Upper lobe of left lung (tissue), 6 donors: ENCODE results near the gene BCAS1. TPM values are rescaled to one million over a fixed set of nuclear protein-coding genes. Genes with fewer than 3 reads are reported as not detected.

ENCODE experiments used
- ATAC-seq, 2 donors: fragments of 200-7000 bp; cut with Tn5 transposase; one replicate each; pipeline ENCODE4 v1.9.1; 2022; ENCODE audit warnings: mild to moderate bottlenecking in 2 of 2, moderate library complexity in 2 of 2; ENCODE audit not compliant: low FRiP score in 2 of 2
- DNase-seq, 2 donors: peaks; one replicate each; pipeline ENCODE4 v3.0.0-alpha.2; 2019 to 2020
- H3K27ac ChIP-seq, 4 donors: fragments of 200-600 bp; sonication (generic); one replicate each; pipeline ENCODE4 v1.5.1; 2016 to 2019
- H3K27me3 ChIP-seq, 4 donors: fragments of 200-600 bp; sonication (generic); one replicate each; pipeline ENCODE4 v1.5.1; 2017 to 2019
- H3K36me3 ChIP-seq, 4 donors: fragments of 200-600 bp; sonication (generic); one replicate each; pipeline ENCODE4 v1.5.1; 2016 to 2019
- H3K4me1 ChIP-seq, 4 donors: fragments of 200-600 bp; sonication (generic); one replicate each; pipeline ENCODE4 v1.5.1; 2018 to 2019
- H3K4me3 ChIP-seq, 4 donors: fragments of 200-600 bp; sonication (generic); one replicate each; pipeline ENCODE4 v1.5.1; 2017 to 2019; ENCODE audit warnings: mild to moderate bottlenecking in 2 of 4, moderate library complexity in 1 of 4
- H3K9me3 ChIP-seq, 4 donors: fragments of 200-600 bp; sonication (generic); one replicate each; pipeline ENCODE4 v1.5.1; 2018 to 2019
- CTCF ChIP-seq, 6 experiments: fragments of 450-650 bp in 4 of 6; fragments of 200-600 bp in 2 of 6; sonication (generic) in 2 of 6; IDR thresholded peaks; one replicate each; pipeline ENCODE4 v1.5.1; 2016 to 2019; ENCODE audit warnings: antibody characterized with exemption in 6 of 6
- EP300 ChIP-seq, 4 donors: sonication (generic); formaldehyde crosslinking; IDR thresholded peaks; one replicate each; pipeline ENCODE4 v1.5.1; 2017; ENCODE audit warnings: antibody characterized with exemption in 4 of 4, control low read depth in 2 of 4
- POLR2A ChIP-seq, 4 donors: fragments of 450-650 bp; IDR thresholded peaks; one replicate each; pipeline ENCODE4 v1.5.1; 2016 to 2017; ENCODE audit warnings: antibody characterized with exemption in 4 of 4, mild to moderate bottlenecking in 2 of 4
- POLR2AphosphoS5 ChIP-seq, 2 donors: sonication (generic); formaldehyde crosslinking; IDR thresholded peaks; one replicate each; pipeline ENCODE4 v1.5.1; 2017; ENCODE audit warnings: antibody characterized with exemption in 2 of 2
- WGBS, 2 donors: methylation state at CpG; one replicate each; pipeline ENCODE4 v1.1.5; 2017 to 2018; 5-methylcytosine and 5-hydroxymethylcytosine counted together
- total RNA-seq, 6 donors: library from RNA; depleted of rRNA in 4 of 6; stranded (reverse); fragments of >200 nt in 4 of 6; gene quantifications; one replicate each; pipeline versions ENCODE4 v1.1.0 to v1.2.1, GENCODE V29; 2016 to 2021
- donor health status: DM: no; HTN: no; CAD: no; lungs with moderate emphysema.
- donor health status: DM: no; HTN: yes; CAD: no; lungs with severe emphysema.

BCAS1 gene
- total RNA-seq, 6 donors from 2014 or later, result 0.74 to 11.2 (median 1.3) TPM

GRCh38 chr20:54068495-54068894 is 1.9 kb downstream of the BCAS1 start:
- ATAC-seq (no peak), DNase-seq (no peak)
- no peaks in the 10 kb centered on the region for H3K4me1 ChIP-seq
- no peaks in the 10 kb centered on the region for H3K9me3 ChIP-seq
- no peaks in the 10 kb centered on the region for H3K27me3 ChIP-seq
- no peak overlapping the region for H3K4me3 ChIP-seq
- no peaks in the 10 kb centered on the region for H3K36me3 ChIP-seq
- TF ChIP-seq POLR2A (IDR thresholded peaks at IDR 0.05) (no peak), POLR2AphosphoS5 (IDR thresholded peaks at IDR 0.05) (no peak), CTCF (IDR thresholded peaks at IDR 0.05) (no peak), EP300 (IDR thresholded peaks at IDR 0.05) (no peak)
- H3K27ac ChIP-seq, result peak overlapping the region in 2 of 4 donors; percentile 24 to 60
- 78 to 80% methylated on average over 5 of the region's 5 CpGs for WGBS, 2 donors

GRCh38 chr20:54067606-54068174 is 2.7 kb downstream of the BCAS1 start:
- ATAC-seq (peak; percentile 57 to 95), DNase-seq (peak; percentile 28 to 89)
- no peaks in the 10 kb centered on the region for H3K27me3 ChIP-seq
- H3K27ac ChIP-seq, result peak overlapping the region in 3 of 4 donors; percentile 24 to 60 (median 30)
- WGBS, 2 donors, result 40% methylated on average over 8 of the region's 8 CpGs
- TF ChIP-seq POLR2A (IDR thresholded peaks at IDR 0.05), result peak in 2 of 4 donors; percentile 11 to 25
- peak in 1 of 4 donors; percentile 62 for TF ChIP-seq EP300 (IDR thresholded peaks at IDR 0.05)
- peak in 1 of 2 donors; percentile 45 for TF ChIP-seq POLR2AphosphoS5 (IDR thresholded peaks at IDR 0.05)
- no peak for TF ChIP-seq CTCF (IDR thresholded peaks at IDR 0.05)
- H3K4me1 ChIP-seq, result no peaks in the 10 kb centered on the region
- no peaks in the 10 kb centered on the region for H3K36me3 ChIP-seq
- H3K4me3 ChIP-seq, result no peak overlapping the region
- H3K9me3 ChIP-seq, result no peaks in the 10 kb centered on the region

DNA sequence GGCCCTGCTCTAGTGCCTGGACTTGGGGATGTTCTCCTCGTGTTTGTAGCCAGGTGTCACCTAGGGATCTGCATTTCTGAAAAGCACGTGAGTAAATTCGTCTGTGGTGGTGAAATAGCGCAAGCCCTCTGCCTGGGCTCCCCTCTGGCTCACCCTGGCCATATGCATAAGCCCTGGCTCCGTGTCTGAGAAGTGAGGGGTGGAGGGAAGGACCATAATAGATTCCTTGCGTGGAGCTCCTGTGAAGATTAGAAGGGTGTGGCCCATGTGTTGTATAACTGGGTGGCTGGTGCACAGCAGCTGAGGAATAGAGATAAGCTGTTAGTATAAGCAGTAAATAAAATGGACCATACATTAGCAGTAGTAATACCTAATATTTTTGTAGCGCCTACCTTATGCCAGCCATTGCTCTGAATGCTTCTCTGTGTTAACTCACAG is 4.8 kb downstream of the BCAS1 start:
- WGBS, 2 donors, result 56 to 70% methylated on average over 6 to 7 of the region's 7 CpGs
- DNase-seq, result no peak

DNA sequence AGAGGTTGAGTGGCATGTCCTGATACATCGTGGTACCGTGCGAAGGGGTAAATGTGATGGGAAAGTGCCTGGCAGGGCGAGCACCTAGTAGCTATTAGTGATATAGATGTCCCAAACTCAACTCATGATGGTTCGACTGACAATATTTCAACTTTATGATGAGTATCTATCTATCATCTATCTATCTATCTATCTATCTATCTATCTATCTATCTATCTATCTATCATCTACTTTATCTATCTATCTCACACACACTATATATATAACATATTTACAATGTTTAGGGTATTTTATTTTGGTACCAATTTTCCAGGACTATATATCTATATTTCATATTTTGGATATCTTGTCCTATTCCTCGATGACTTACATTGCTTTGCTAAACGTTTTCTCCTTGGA is 5.5 kb downstream of the BCAS1 start:
- H3K27me3 ChIP-seq, result no peaks in the 10 kb centered on the region
- no peaks in the 10 kb centered on the region for H3K36me3 ChIP-seq
- no peak overlapping the region for H3K4me3 ChIP-seq
- no peak for TF ChIP-seq POLR2AphosphoS5 (IDR thresholded peaks at IDR 0.05)
- TF ChIP-seq EP300 (IDR thresholded peaks at IDR 0.05), result no peak
- TF ChIP-seq CTCF (IDR thresholded peaks at IDR 0.05), result no peak
- no peak for TF ChIP-seq POLR2A (IDR thresholded peaks at IDR 0.05)
- no peak overlapping the region for H3K27ac ChIP-seq
- 84 to 85% methylated on average over 7 of the region's 7 CpGs for WGBS, 2 donors
- H3K4me1 ChIP-seq, result no peaks in the 10 kb centered on the region
- ATAC-seq, result no peak
- no peaks in the 10 kb centered on the region for H3K9me3 ChIP-seq
- no peak for DNase-seq

More for the DNA sequence above, 4.8 kb downstream of the BCAS1 start:
- ATAC-seq, result no peak
- no peaks in the 10 kb centered on the region for H3K4me1 ChIP-seq
- no peak overlapping the region for H3K4me3 ChIP-seq
- no peak overlapping the region for H3K27ac ChIP-seq
- no peaks in the 10 kb centered on the region for H3K9me3 ChIP-seq
- TF ChIP-seq POLR2A (IDR thresholded peaks at IDR 0.05) (no peak), POLR2AphosphoS5 (IDR thresholded peaks at IDR 0.05) (no peak), EP300 (IDR thresholded peaks at IDR 0.05) (no peak), CTCF (IDR thresholded peaks at IDR 0.05) (no peak)
- H3K36me3 ChIP-seq, result no peaks in the 10 kb centered on the region
- no peaks in the 10 kb centered on the region for H3K27me3 ChIP-seq
